Smooth muscle cell of the brain vasculature (primary cell): ENCODE results near the gene IL1RL2.

Experiments used
- DNase-seq: peaks from one replicate; pipeline ENCODE4 v3.0.0-alpha.2; 2012; ENCODE audit warnings: low read depth, low spot score

The IL1RL2 gene

GRCh38 chr2:102186791-102187495 lies at the start of gene IL1RL2:
TSS of gene IL1RL2 (plus strand) at chr2:102187023. CDS start at chr2:102187868, 845 bp downstream.
- DNase-seq: no peak

- DNase-seq: no peak
These were observed 49.7 kb upstream of the IL1RL2 start for GRCh38 chr2:102137138-102137537.

- DNase-seq: no peak
These were observed 48.5 kb upstream of the IL1RL2 start for GRCh38 chr2:102138331-102138730.

GRCh38 chr2:102139851-102140250 lies 47.0 kb upstream of the IL1RL2 start:
- no peak for DNase-seq

- no peak for DNase-seq
These were observed 46.4 kb upstream of the IL1RL2 start for GRCh38 chr2:102140377-102140776.

GRCh38 chr2:102141011-102141943 lies 45.5 kb upstream of the IL1RL2 start:
- DNase-seq: no peak

- DNase-seq: no peak
These were observed 44.6 kb upstream of the IL1RL2 start, which contains the start of gene IL1R1 for GRCh38 chr2:102141970-102142828. TSS of gene IL1R1 (plus strand) at chr2:102142746. CDS start at chr2:102157725, 14,979 bp downstream.

- no peak for DNase-seq
These were observed 43.9 kb upstream of the IL1RL2 start for GRCh38 chr2:102142829-102143449.

GRCh38 chr2:102143450-102143985 lies 43.3 kb upstream of the IL1RL2 start:
- DNase-seq: no peak

- DNase-seq: no peak
These were observed 42.7 kb upstream of the IL1RL2 start for GRCh38 chr2:102144128-102144527.

- DNase-seq: no peak
These were observed 41.7 kb upstream of the IL1RL2 start for GRCh38 chr2:102145107-102145506.

- no peak for DNase-seq
These were observed 40.9 kb upstream of the IL1RL2 start for GRCh38 chr2:102145934-102146333.

GRCh38 chr2:102147935-102148334 lies 38.9 kb upstream of the IL1RL2 start:
- DNase-seq: no peak

- DNase-seq: no peak
These were observed 37.6 kb upstream of the IL1RL2 start for GRCh38 chr2:102149243-102149642.

- DNase-seq: no peak
These were observed 37.0 kb upstream of the IL1RL2 start for GRCh38 chr2:102149644-102150455.

- DNase-seq: no peak
These were observed 32.5 kb upstream of the IL1RL2 start for GRCh38 chr2:102154364-102154763.

- DNase-seq: no peak
These were observed 31.7 kb upstream of the IL1RL2 start for GRCh38 chr2:102154946-102155702.

- DNase-seq: no peak
These were observed 30.9 kb upstream of the IL1RL2 start for GRCh38 chr2:102155703-102156515.
